IMR-90 (cell line): ENCODE results near the gene GPR161.

Experiments used
- FOS ChIP-seq: fragments of 150-350 bp; IDR thresholded peaks from 2 replicates; pipeline ENCODE4 v1.6.1; 2016; ENCODE audit warnings: low read depth, low read length
- MXI1 ChIP-seq: IDR thresholded peaks from 2 replicates; pipeline ENCODE4 v1.6.1; 2012; ENCODE audit warnings: low read depth, mild to moderate bottlenecking, low read length, moderate library complexity, borderline replicate concordance
- POLR2A ChIP-seq: IDR thresholded peaks from 2 replicates; pipeline ENCODE4 v1.6.1; 2012; ENCODE audit warnings: mild to moderate bottlenecking, low read depth, low read length
- RAD21 ChIP-seq: IDR thresholded peaks from 2 replicates; pipeline ENCODE4 v1.6.1; 2012; ENCODE audit warnings: low read length, improper control_type of control experiment
- TF ChIP-seq, protein P1 (sequence below): conservative IDR thresholded peaks from 2 replicates; pipeline ENCODE4 v1.5.1; 2012; ENCODE audit warnings: mild to moderate bottlenecking, low read depth, low read length, improper control_type of control experiment

DNA sequence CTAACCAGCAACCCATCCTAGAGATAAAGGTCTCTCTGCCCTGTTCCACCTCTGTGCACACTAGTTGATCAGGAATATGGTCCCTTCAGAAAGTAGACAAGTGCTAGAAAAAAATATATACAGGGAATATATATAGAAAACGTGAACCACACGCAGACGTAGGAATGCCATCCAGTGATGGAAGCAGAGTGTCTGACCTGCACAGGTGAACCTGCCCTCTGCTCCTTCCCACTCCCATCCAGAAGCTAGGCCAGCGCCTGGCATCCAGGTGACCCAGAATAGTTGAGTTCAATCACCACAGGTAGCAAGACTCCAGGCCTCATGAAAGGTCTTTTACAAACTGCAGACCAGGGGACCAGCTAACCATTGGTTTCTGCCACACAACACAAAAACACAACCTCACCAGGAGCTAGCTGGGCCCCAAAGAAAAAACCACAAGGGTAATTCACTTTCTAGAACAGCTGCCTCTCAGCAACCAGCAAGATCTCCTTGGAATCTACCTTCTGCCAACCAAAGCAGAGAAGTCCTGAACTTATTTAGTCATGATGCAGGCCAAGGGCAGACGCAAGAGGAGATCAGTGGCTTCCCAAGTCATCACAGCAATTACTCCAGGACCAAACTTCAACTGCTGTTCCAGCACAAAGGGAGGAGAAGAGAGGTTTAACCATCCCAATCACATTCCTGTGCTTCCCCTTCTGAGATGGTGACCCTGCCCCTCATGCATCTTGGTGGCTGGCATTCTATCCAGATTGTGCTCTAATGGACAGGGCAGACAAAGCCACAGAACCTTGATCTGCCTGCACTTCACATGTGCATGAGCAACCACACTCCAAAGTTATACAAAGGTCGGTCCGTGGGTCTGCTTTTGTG, 53.0 kb downstream of the GPR161 start:
- TF ChIP-seq RAD21 (no peak), POLR2A (no peak), FOS (no peak), MXI1 (no peak)
- TF ChIP-seq, protein P1, sequence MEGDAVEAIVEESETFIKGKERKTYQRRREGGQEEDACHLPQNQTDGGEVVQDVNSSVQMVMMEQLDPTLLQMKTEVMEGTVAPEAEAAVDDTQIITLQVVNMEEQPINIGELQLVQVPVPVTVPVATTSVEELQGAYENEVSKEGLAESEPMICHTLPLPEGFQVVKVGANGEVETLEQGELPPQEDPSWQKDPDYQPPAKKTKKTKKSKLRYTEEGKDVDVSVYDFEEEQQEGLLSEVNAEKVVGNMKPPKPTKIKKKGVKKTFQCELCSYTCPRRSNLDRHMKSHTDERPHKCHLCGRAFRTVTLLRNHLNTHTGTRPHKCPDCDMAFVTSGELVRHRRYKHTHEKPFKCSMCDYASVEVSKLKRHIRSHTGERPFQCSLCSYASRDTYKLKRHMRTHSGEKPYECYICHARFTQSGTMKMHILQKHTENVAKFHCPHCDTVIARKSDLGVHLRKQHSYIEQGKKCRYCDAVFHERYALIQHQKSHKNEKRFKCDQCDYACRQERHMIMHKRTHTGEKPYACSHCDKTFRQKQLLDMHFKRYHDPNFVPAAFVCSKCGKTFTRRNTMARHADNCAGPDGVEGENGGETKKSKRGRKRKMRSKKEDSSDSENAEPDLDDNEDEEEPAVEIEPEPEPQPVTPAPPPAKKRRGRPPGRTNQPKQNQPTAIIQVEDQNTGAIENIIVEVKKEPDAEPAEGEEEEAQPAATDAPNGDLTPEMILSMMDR = no peak
